ENCODE measurements around the gene CNPY3. TPM values are rescaled to one million over a fixed set of nuclear protein-coding genes. Genes with fewer than 3 reads are reported as not detected.

The CNPY3 gene
- polyA plus RNA-seq, 2 of the 4 experiments (the other 2 are of a cell fraction), result 30.3 to 38.5 TPM

DNA sequence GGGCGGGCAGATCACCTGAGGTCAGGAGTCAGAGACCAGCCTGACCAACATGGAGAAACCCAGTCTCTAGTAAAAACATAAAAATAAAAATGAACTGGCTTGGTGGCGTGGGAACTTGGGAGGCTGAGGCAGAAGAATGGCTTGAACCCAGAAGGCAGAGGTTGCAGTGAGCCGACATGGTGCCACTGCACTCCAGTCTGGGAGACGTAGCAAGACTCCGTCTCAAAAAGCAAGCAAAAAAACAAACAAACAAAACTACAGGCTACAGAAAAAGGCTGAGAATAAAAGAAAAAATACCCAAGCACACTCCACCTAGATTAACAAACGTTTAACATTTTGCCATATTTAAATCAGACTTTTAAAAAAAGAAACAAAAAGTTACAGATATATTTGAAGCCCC, 7.5 kb upstream of the CNPY3 start:
- whole genome bisulfite sequencing (ENCODE audit: missing lambda C conversion rate), result 56% methylated on average over 6 of the region's 6 CpGs
- no peak for FAIRE-seq
- no peak overlapping the region for H3K4me2 ChIP-seq
- no peaks in the 10 kb centered on the region for H3K9me3 ChIP-seq
- ChIA-PET POLR2A (no interaction called here), CTCF (no interaction called here)
- no peak overlapping the region for H3K4me3 ChIP-seq
- no peak for DNase-seq (ENCODE audit: low read depth in 1 of 2, low spot score in 1 of 2)
- no peak overlapping the region for H3K27ac ChIP-seq
- TF ChIP-seq, protein P1, sequence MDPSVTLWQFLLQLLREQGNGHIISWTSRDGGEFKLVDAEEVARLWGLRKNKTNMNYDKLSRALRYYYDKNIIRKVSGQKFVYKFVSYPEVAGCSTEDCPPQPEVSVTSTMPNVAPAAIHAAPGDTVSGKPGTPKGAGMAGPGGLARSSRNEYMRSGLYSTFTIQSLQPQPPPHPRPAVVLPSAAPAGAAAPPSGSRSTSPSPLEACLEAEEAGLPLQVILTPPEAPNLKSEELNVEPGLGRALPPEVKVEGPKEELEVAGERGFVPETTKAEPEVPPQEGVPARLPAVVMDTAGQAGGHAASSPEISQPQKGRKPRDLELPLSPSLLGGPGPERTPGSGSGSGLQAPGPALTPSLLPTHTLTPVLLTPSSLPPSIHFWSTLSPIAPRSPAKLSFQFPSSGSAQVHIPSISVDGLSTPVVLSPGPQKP (IDR thresholded peaks at IDR 0.05; ENCODE audit: low read depth, low read length), result no peak
- TF ChIP-seq PHF8 (IDR thresholded peaks at IDR 0.05; ENCODE audit: borderline replicate concordance, low read depth), result no peak
- no peak for TF ChIP-seq HOXB13 (CRISPR knock-in tag; IDR thresholded peaks at IDR 0.05; ENCODE audit: low read depth)
- H3K4me1 ChIP-seq, result peaks cover 3% of the 10 kb centered on the region; the same call in 1 of the 3 replicates
- ATAC-seq, result no peak

DNA sequence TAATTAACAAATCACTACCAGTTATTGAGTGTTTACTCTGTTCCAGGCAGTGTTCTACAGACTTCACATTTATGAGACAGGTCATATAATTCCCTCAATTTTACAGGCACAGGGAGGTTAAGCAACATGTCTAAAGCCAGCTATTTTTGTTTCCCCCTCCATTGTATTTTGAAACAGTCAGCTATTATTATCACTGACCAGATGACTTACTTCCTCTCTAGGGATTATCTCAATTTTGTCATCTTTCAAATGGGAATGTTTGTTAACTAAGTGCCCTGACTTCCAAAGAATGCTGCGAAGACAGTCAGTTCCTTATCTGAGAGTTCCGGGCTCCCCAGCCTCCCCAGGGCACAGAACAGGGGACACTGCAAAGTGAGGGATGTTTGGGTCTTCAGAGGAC, 5.6 kb upstream of the CNPY3 start:
- Histone ChIP-seq H3K4me1 (peaks cover 7% of the 10 kb centered on the region; the same call in 2 of the 3 replicates), H3K27ac (no peak overlapping the region), H3K4me2 (no peak overlapping the region), H3K9me3 (no peaks in the 10 kb centered on the region), H3K4me3 (no peak overlapping the region)
- CTCF ChIA-PET, result interaction anchor here (1.1 kb wide), 1 partner anchor 25 kb away, joined by 4 read pairs; no protein-coding TSS in a partner anchor
- peak; percentile 41 for TF ChIP-seq MAFK (IDR thresholded peaks at IDR 0.05; ENCODE audit: partially characterized antibody)
- TF ChIP-seq FOSB (CRISPR knock-in tag; IDR thresholded peaks at IDR 0.05), result no peak
- TF ChIP-seq, protein P2, sequence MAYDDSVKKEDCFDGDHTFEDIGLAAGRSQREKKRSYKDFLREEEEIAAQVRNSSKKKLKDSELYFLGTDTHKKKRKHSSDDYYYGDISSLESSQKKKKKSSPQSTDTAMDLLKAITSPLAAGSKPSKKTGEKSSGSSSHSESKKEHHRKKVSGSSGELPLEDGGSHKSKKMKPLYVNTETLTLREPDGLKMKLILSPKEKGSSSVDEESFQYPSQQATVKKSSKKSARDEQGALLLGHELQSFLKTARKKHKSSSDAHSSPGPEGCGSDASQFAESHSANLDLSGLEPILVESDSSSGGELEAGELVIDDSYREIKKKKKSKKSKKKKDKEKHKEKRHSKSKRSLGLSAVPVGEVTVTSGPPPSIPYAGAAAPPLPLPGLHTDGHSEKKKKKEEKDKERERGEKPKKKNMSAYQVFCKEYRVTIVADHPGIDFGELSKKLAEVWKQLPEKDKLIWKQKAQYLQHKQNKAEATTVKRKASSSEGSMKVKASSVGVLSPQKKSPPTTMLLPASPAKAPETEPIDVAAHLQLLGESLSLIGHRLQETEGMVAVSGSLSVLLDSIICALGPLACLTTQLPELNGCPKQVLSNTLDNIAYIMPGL (CRISPR knock-in tag; IDR thresholded peaks at IDR 0.05; ENCODE audit: borderline replicate concordance), result no peak
- no peak for ATAC-seq
- no peak for DNase-seq (ENCODE audit: low read depth in 1 of 2, low spot score in 1 of 2)
- FAIRE-seq, result no peak
- POLR2A ChIA-PET, result no interaction called here
- 76% methylated on average over 2 of the region's 2 CpGs for WGBS (ENCODE audit: missing lambda C conversion rate)

DNA sequence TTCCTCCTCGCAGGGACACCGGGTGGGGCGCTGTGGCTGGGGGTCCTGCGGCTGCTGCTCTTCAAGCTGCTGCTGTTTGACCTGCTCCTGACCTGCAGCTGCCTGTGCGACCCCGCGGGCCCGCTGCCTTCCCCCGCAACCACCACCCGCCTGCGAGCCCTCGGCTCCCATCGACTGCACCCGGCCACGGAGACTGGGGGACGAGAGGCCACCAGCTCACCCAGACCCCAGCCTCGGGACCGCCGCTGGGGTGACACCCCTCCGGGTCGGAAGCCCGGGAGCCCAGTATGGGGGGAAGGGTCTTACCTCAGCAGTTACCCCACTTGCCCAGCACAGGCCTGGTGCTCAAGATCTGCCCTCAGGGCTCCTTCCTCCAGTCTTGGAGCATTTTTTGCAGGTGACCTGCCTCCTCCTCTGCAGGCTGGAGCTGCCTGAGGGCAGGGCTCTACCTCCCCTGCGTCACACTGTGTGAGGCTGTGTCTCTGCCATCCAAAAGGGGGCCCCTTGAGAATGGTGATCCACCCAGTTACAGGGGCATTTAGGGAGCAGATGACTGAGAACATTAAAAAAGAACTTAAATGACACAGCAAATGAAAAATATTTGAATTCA, 3.9 kb upstream of the CNPY3 start:
- no peak overlapping the region for H3K27ac ChIP-seq
- ChIA-PET CTCF (interaction anchor here (0.6 to 2.6 kb wide), 2 partner anchors 24 to 313 kb away, joined by 3 to 11 read pairs; no protein-coding TSS in a partner anchor), POLR2A (no interaction called here)
- TF ChIP-seq KDM5A (IDR thresholded peaks at IDR 0.05), result no peak
- no peak for TF ChIP-seq HEYL (CRISPR knock-in tag; IDR thresholded peaks at IDR 0.05)
- TF ChIP-seq ESRRA (IDR thresholded peaks at IDR 0.05; ENCODE audit: borderline replicate concordance, low read length), result no peak
- TF ChIP-seq, protein P2 (CRISPR knock-in tag; IDR thresholded peaks at IDR 0.05; ENCODE audit: borderline replicate concordance), result no peak
- TF ChIP-seq RAD21 (conservative IDR thresholded peaks at IDR 0.05 in 1 of 2, IDR thresholded peaks at IDR 0.05 in 1 of 2), result no peak
- no peak for TF ChIP-seq ZFP36 (IDR thresholded peaks at IDR 0.05; ENCODE audit: borderline replicate concordance, partially characterized antibody)
- no peak for TF ChIP-seq EP300 (IDR thresholded peaks at IDR 0.05)
- TF ChIP-seq CBX8 (IDR thresholded peaks at IDR 0.05), result no peak
- TF ChIP-seq, protein P3, sequence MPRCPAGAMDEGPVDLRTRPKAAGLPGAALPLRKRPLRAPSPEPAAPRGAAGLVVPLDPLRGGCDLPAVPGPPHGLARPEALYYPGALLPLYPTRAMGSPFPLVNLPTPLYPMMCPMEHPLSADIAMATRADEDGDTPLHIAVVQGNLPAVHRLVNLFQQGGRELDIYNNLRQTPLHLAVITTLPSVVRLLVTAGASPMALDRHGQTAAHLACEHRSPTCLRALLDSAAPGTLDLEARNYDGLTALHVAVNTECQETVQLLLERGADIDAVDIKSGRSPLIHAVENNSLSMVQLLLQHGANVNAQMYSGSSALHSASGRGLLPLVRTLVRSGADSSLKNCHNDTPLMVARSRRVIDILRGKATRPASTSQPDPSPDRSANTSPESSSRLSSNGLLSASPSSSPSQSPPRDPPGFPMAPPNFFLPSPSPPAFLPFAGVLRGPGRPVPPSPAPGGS (IDR thresholded peaks at IDR 0.05), result no peak
- no peak overlapping the region for H3K4me2 ChIP-seq
- no peak overlapping the region for H3K4me3 ChIP-seq
- no peak for DNase-seq (ENCODE audit: low read depth in 1 of 2, low spot score in 1 of 2)
- WGBS (ENCODE audit: missing lambda C conversion rate), result 78% methylated on average over 9 of the region's 23 CpGs
- H3K9me3 ChIP-seq, result no peaks in the 10 kb centered on the region
- H3K4me1 ChIP-seq, result peaks cover 3% of the 10 kb centered on the region; the same call in 2 of the 3 replicates
- no peak for ATAC-seq
- FAIRE-seq, result no peak
